Astrocyte of the hippocampus (primary cell): ENCODE data around the gene PPM1H.

Experiments used
- DNase-seq: peaks from one replicate; pipeline ENCODE4 v3.0.0; 2011; ENCODE audit warnings: low read depth, low spot score

Gene PPM1H

DNA sequence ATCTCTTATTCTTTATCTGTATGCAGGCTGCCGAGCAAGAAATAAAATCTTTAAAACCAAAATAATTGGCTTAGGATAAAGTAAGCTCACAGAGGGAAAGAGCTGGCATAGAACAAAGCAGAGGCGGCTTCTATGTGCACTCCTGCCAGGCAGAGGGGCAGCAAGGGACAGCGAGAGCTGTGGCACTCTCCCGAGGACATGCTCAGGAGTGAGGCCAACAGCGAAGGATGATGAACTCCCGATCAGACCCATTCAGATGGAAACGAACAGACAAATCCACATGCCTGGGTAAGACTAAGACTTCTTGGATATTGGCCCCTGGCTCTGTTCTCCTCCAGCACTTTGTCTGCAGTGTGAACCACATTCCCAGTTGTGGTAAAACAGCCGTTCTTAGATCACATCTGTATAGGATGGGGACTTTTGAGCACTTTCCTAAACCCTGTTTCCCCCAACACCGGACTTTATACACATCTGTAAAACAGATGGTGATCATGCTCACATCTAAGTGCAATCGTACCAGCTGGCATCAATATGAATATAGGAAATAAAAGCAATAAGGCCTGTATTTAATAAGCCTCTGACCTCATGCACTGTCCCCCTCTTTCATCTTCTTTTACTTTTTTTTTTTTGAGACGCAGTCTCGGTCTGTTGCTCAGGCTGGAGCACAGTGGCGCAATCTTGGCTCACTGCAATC, 134.1 kb downstream of the PPM1H start:
- no peak for DNase-seq

DNA sequence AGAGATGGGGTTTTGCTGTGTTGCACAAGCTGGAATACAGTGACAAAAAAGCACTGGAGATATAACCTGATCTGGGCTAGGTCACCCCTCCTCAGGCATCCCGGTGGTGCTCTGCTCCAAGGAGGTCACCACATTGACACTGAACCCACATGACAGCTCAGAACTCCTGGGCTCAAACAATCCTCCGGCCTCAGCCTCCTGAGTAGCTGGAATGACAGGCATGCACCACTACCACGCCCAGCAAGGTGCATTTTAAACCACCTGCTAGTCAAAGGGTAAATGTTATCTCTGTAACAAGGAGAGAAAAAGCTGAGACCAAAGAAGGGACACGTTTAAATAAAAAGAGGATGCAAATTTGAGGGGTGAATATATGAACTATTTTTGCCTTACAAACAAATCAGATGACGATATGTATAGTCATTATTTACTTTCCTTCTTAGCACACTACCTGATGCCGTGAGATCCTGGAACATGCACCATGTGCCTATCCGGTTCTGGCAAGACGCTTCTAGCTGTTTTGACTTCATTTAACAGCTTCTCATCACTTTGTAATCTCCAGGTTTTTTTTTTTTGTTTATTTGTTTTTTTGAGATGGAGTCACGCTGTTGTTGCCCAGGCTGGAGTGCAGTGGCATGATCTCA, 135.1 kb downstream of the PPM1H start:
- DNase-seq, result no peak

DNA sequence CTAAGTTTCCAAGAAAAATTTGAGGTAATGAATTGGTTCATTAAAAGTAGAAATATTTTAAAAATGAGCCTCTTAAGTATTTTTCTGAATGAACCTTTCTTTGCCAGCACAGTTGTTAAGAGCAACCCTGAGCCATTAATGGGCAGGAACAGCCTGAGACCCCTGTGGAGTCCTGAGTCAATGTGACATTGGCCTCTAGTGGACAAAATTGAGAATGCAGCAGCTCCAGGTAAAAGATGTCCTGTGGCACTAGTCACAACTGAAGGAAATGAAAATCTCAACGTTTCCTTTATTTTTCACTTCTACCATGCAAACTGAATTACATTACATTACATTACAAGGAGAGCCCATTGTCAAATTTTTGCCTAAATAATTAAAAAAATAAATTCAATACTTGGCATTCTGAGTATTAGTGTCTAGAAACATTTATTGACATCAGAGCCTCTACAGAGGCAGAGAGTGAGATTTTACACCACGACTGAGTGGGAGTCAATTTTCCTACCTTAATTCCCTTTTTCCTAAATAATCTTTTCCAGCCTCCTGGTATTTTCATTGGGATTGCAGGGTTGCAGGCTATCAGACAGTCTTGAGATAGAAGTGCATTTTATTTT, 135.7 kb downstream of the PPM1H start:
- DNase-seq, result peak; percentile 88

DNA sequence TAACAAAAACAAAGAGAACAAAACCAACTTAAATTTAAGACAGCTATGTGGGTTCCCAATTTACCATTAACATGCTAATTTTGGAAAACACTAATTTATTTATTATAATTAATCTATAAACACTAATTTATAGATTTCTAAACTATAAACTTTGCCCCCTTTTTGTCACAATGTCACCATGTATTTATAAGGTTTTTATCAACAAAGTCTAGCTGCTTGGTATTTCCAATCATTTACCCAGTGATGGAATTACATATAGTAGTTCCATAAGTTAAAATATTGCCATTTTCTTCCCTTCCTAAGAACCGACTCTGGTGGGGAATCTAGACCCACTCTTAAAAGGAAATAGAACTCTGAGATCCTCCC, 140.7 kb downstream of the PPM1H start:
- DNase-seq, result no peak

DNA sequence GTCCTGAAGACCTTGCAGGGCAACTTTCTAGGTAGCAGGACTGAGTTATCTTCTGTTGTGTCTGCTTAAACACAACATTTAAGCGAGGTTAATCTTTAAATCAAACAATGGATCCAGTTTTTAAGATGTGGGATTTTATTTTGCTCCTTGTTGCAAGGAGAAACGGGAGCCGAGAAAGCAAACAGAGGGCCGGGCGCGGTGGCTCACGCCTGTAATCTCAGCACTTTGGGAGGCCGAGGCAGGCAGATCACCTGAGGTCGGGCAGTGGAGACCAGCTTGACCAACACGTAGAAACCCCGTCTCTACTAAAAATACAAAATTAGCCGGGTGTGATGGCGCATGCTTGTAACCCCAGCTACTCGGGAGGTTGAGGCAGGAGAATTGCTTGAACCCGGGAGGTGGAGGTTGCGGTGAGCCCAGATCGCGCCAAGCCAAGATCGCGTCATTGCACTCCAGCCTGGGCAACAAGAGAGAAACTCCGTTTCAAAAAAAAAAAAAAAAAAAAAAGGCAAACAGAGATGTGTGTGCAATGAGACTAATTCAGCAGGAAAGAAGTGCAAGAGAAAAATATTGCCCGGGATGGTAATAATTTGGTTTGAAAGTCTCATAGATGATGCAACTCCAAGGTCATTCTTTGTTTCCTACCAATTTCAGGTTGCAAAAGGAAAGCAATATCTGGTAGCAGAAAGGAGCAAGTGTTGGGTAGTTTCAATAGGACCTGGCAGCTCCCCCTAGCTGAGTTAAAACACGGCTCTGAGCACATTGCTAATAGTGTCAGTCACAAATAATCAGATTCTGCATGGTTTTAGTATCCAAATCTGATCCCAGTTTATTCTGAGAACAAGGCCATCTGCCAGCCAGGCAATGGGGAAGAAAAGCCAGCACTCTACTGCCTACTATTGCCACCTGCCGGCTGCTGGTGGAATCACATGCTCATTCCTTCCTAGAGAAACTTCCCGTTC, 141.4 kb downstream of the PPM1H start:
- DNase-seq, result peak; percentile 93

DNA sequence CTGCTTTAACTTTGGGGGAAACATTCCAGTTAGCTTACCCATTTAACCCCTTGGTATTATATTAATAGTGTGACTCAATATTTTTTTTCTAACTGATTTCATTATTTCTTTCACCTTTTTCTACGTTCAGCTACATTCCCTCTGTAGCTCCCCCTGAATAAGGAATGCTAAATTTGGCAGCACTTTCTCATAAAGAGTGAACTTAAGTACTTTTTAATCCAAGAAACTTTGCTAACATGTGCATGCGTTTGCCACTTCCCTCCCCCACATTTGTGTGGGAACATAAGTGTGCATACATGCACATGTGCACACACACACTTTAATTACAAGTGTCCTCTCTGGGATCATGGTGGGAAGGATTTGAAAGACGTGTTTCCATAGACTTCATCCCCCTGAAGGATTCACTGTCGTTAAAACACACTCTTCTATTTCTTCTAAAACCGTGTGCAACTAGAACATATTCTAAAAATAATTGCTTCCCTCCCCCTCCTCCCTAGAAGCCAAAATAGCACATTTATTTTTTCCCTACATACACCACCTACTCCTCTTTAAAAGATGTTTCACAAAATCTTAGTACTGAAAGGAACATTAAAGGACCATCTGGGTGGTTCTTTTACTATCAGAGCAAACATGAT, 142.6 kb downstream of the PPM1H start:
- DNase-seq, result no peak

DNA sequence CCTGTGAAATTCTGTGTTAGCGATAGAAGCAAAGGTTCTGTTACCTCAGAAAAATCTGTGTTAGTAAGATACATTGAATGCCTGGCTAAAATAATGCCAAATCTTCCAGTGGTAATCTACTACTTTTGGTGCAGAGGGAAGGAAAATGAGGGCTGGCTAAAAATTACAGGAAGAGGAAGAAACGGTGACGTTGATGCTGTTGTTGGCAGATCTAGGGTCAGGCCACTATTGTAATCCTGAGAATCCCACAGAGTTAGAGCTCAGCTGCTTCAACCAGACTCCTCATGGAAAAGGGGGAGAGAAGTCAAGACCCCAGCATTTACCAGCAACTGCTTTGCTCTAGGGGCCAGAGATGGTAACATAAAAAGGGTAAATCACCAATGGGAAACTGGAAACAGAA, 145.1 kb downstream of the PPM1H start:
- no peak for DNase-seq

DNA sequence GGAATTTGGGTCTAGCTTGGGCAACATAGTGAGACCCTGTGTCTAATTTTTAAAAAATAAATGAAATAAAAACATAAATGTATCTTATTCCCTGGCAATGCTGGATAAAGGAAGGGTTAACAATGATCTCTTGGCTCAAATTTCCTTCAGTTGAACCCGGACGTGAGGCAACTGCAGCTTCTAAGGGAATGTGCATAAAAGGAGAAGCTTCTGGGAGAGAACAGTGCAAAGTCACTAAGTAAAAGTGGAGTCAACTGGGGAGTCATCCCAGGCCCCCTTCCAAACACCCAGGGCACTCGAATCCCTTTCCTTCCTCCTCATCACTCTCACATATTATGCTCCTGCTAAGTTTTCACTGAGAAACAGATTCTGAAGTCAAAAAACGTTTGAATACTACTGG, 147.3 kb downstream of the PPM1H start:
- DNase-seq, result no peak

DNA sequence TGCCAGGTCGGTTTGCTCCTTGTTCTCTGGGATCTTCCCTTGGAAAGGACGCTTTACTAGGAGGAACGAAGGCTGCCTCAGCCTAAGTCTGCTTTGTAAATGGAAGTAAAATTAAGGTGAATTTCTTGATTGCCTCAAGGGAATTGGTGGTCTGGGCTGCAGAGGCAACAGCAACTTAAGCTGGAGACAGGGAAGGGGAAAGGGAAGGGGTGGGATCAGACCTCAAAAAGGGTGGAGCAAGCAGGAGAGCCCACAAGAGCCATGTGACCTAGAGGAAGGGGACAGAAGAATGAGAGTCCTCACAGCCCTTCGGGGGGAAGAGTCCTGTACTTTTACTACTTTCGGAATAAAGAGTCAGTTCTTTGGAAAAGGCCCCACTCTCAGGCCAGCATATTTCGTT, 147.9 kb downstream of the PPM1H start:
- no peak for DNase-seq

DNA sequence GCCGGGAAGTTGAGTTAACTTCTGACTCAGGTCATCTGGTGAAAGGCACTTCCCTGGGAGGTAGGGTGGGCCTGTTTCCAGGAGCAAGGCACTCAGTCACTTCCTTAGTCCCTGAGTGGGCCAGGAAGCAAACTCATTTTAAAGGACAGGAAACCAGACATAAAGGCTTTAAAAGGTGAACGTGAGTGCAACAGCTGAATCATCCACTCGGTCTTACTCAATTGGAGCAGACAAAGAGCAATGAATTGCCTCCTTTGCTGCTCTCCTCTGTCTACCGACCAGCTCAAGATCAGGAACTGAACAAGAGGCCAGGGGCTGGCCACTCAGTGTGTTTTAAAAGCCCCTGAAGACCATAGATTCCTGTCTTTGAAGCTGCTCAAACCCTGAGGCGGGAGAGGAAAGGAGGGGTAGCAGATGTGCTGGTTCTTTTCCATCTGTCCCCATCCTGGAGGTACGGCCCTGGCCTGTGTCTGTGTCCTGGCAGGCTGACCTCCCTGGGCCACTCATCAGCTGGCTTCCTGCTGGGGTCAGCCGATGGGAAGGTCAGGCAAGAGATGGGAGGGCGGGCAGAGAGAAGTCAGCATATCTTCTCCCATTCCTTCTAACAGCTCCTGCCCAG, 148.9 kb downstream of the PPM1H start:
- DNase-seq, result peak; percentile 82

DNA sequence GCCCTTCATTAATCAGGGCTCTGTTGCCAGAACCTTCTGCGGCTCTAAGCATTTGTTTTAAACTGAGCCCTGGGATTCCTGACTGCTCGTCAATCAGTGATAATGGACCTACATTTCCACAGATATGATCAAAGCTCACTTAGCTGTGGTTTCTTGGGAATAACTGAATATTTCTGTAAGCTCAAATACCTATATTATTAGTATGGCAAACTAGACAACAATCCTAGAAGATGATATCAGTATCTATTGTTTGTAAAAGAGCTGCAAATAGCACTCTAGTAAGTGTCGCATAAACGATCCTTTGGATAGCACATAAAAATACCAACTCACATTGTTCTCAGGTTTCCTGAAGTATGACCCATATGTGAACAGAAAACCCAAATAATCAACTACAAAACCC, 150.4 kb downstream of the PPM1H start:
- no peak for DNase-seq

DNA sequence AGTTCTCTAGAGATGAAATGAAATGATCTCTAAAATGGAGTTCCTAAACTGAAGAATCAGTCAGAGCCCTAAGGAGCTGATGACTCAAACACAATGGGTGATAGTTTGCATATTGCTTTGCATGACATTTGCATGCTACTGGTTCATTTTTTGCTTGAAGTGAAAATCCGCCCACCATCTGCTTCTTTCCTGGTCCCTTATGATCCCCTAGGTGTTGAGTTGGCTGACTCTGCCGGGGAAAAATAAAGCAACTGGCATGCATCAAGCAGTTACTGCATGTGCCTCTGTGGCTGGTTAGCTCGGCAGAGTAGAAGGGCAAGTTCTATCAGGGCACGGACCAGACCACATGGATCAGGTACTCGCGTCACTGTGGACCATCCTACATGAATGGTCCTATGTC, 151.1 kb downstream of the PPM1H start:
- DNase-seq, result no peak

DNA sequence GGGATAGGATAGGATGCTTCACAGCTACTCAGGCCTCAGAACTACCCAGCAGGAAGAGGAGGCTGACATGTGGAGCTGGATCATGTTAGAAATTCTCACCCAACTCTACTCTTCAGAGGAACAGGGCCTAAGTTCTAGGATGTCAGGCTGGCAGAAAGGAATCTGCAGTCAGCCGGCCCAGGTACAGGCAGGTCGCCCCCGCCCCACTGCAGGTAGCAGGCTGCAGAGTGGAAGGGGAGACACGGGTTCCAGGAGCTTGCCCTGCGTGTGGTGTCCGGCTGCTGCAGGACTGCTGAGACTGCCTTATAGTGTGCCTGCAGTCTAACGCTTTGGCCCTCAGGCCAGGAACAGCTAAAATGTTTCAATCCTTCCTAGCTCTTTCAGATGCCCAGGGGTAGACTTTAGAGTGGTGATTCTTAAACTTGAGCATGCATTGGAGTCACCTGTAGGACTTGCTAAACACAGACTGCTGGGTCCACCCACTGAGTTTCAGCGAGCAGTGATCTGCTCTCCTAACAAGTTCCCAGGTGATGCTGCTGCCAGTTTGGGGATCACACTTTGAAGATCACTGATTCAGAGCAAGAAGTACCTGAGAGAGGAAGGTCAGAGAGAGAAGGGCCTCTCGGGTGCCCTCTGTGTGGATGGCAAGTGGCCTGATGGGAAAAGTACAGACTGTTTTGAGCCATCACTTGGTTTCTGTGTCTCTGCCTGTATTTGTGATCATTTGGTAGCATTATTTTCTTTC, 153.6 kb downstream of the PPM1H start:
- no peak for DNase-seq

DNA sequence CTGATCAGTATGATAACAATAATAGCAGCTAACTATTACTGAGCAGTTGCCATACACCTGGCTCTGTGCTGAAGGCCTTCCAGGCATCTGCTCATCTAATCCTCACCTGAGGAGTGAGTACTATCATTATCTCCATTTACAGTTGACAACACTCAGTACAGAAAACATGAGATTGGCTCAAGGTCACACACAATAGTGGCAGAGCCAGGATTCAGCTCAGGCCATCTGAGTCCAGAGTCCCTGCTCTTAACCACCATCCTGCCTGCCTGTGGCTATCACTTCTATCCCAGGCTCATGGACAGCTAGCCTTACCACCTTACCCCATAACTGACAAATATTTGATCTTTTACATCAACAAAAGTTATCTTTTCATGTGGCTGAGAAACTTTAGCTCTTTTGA, 155.5 kb downstream of the PPM1H start:
- DNase-seq, result no peak

DNA sequence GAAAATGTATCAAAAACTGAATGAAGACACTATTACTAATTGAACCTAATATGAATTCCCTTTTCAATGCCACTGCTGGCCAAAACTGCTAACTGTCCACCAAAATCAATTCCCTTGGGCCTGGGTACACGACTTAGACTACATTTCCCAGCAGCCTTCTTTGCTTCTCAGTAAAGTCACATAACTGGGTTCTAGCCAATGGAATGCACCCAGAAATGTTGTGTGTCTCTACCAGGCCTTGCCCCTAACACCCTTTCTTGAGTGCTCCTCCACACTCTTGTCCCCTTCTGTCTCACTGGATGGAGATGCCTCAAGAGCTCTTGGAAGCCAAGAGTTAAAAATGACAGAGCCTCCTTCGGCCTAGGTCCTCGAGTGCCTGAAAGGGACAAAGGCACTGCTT, 156.8 kb downstream of the PPM1H start:
- no peak for DNase-seq

DNA sequence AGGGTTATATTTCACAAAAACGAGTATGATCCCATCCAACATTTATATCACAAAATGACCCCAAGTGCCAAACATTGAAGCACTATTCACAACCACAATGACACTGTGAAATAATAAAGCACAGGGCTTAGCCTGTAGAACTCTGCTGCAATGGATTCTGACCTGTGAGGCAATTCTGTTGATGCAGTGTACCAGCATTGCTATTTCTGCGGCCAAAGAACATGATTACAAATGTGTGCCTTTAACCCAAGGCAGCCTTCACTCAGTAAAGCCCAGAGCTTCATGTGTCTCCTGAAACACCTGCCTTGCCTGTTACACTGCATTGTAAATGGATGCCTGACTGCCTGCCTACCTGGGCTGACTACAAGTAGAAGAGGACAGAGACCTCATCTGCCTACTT, 158.0 kb downstream of the PPM1H start:
- DNase-seq, result no peak

DNA sequence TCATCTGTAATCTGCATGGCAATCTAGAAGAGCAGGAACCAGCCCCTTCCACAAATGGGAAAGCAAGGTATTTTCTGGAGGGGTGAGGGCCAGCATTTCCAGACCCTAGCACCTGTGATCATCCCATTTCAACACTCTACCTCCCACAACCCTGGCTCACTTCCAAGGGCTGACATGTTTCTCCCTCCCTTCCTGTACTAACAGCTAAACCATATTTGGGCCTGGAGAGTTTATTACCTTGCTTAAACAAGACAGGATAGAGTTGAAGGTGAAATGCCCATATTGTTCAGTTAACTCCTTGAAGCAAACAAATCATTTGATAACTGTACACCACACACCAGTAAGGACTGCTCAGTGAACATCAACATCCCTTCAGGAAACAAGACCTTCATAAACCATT, 158.4 kb downstream of the PPM1H start:
- DNase-seq, result no peak

DNA sequence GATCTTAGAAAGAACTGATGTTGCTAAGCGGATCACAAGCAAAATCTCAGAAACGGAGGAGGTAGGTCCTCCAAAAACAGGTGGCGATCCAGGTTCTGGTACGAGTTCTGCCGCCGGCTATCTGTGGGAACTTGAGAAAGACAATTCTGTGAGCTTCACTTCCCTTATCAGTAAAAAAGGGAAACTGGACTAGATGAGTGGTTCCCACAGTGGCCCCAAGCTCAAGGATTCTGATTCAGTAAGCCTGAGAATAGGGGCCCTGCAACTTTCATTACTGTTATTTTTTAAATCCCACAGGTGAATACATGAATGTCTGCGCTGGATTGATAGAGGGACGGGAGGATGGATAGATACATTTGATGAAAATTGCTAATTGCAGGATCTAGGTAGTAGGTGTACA, 160.2 kb downstream of the PPM1H start:
- no peak for DNase-seq

DNA sequence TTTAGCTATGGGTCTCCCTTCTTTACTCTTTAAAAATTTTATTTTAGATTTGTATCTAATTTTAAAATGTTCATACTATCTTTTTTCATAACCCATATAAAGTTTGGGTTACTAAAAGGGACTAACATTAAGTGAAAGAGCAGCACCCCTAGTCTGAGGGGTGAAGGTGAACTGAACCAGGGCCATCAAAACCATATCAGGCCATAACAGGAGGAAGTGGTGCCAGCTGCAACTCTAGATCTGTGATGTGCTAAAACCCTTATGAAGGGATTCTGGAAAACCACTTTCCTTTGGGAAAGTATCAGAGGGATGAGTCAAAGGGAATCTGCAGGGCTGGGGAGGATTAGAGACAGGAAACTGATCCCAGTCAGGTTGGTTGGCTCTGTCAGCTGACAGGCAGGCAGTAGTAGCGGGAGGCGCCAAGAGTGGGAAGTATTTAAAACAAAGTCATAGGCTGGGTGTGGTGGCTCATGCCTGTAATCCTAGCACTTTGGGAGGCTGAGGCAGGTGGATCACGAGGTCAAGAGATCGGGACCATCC, 162.5 kb downstream of the PPM1H start:
- DNase-seq, result no peak

DNA sequence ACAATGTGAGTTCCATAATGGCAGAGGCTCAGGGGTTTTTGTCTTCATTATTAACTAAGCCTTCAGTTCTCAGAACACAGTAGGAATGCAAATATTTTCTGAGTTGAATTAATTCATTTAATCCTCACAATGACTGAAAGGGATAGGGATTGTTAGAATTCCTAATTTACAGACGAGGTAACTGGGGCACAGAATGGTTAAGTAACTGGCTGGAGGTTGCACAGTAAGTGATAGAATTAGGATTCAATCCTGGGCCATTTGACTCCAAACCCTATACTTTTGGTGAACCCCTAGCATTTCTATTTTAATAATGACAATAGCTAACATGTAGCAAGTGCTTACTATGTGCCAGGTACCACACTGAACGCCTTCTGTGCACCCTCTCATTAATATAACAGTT, 163.1 kb downstream of the PPM1H start:
- DNase-seq, result no peak
